WTC11 (cell line): ENCODE data around the gene PRDX2.
A peak's percentile ranks its signal among the peaks of the same experiment; 100 is the strongest.

Experiments used
- CREB1 ChIP-seq: sonication (generic); formaldehyde crosslinking; IDR thresholded peaks from 2 replicates; pipeline ENCODE4 v1.8.0; 2023; ENCODE audit warnings: mild to moderate bottlenecking, missing genetic modification reagents
- CREM ChIP-seq: sonication (generic); formaldehyde crosslinking; IDR thresholded peaks from 2 replicates; pipeline ENCODE4 v1.8.1; 2022; ENCODE audit warnings: mild to moderate bottlenecking, missing genetic modification reagents, moderate library complexity
- ESRRA ChIP-seq: sonication (generic); formaldehyde crosslinking; IDR thresholded peaks from 2 replicates; pipeline ENCODE4 v1.8.1; 2022; ENCODE audit warnings: mild to moderate bottlenecking, missing genetic modification reagents, borderline replicate concordance
- FOXP1 ChIP-seq: sonication (generic); formaldehyde crosslinking; IDR thresholded peaks from 2 replicates; pipeline ENCODE4 v1.8.0; 2022; ENCODE audit warnings: missing genetic modification reagents, mild to moderate bottlenecking, moderate library complexity, borderline replicate concordance
- GABPB1 ChIP-seq: sonication (generic); formaldehyde crosslinking; IDR thresholded peaks from 2 replicates; pipeline ENCODE4 v1.8.1; 2023; ENCODE audit warnings: mild to moderate bottlenecking, missing genetic modification reagents
- MXD4 ChIP-seq: fragments of 250-450 bp; sonication (Bioruptor Pico); IDR thresholded peaks from 2 replicates; pipeline ENCODE4 v1.8.0; 2021; ENCODE audit warnings: mild to moderate bottlenecking, moderate library complexity, borderline replicate concordance
- NFE2L1 ChIP-seq: sonication (generic); formaldehyde crosslinking; IDR thresholded peaks from 2 replicates; pipeline ENCODE4 v1.8.1; 2023; ENCODE audit warnings: missing genetic modification reagents
- NFYB ChIP-seq: sonication (generic); formaldehyde crosslinking; conservative IDR thresholded peaks from 2 replicates; pipeline ENCODE4 v1.8.0; 2022; ENCODE audit warnings: low read depth, missing genetic modification reagents
- NR3C1 ChIP-seq: sonication (generic); formaldehyde crosslinking; conservative IDR thresholded peaks from 2 replicates; pipeline ENCODE4 v1.8.1; 2023; ENCODE audit warnings: low read depth, mild to moderate bottlenecking, missing genetic modification reagents
- TF ChIP-seq, protein P1 (sequence below): sonication (generic); formaldehyde crosslinking; IDR thresholded peaks from 2 replicates; pipeline ENCODE4 v1.8.1; 2022; ENCODE audit warnings: mild to moderate bottlenecking, moderate library complexity, missing genetic modification reagents
- TF ChIP-seq, protein P2 (sequence below): fragments of 200-600 bp; IDR thresholded peaks from 2 replicates; pipeline ENCODE4 v1.8.0; 2022; ENCODE audit warnings: antibody characterized with exemption
- TF ChIP-seq, protein P3 (sequence below): fragments of 250-450 bp; sonication (Bioruptor Pico); IDR thresholded peaks from 2 replicates; pipeline ENCODE4 v1.9.0; 2021; ENCODE audit warnings: mild to moderate bottlenecking, borderline replicate concordance
- TF ChIP-seq, protein P4 (sequence below): sonication (generic); formaldehyde crosslinking; IDR thresholded peaks from 2 replicates; pipeline ENCODE4 v1.8.0; 2022; ENCODE audit warnings: mild to moderate bottlenecking, missing genetic modification reagents
- TF ChIP-seq, protein P5 (sequence below): sonication (generic); formaldehyde crosslinking; conservative IDR thresholded peaks from 2 replicates; pipeline ENCODE4 v1.8.1; 2023; ENCODE audit warnings: mild to moderate bottlenecking, low read depth, missing genetic modification reagents, moderate library complexity

DNA sequence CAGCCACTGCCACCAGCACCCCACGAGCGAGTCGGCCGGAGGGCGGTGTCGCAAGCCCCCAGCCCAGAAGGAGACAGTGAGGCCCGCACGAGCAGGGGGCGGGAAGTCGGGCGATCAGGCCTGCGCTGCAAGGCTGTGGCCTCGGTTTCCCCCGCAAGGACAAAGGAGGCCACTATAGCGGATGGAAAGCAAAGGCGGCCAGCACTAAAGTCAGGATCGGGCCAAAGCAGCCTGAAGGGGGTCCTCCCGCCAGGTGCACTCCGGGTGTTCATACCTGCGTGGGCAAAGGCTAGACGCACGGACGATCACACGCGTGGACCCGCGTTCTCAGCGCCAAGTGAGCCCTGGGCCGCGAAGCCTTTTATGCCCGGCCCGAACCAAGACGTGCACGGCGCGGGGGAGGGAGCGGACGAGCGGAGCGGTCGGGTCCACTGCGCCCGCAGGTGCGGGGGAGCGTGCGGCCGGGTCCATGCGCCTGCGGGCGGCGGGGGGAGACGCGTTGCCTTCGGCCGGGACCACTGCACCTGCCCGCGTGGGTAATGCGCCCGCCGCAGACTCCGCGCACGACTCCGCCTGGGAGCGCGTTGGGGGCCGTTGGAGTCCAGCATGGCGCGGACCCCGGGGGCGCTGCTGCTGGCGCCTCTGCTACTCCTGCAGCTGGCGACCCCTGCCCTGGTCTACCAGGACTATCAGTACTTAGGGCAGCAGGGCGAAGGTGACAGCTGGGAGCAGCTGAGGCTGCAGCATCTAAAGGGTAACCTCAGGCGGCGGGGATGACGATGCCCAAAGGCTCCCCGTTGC lies at the start of gene PRDX2, which contains the start of gene THSD8:
- TF ChIP-seq CREM (CRISPR knock-in tag) (0 out of 2 replicates have a peak, but pooled peaks have one; percentile 60), CREB1 (CRISPR knock-in tag) (no peak), ESRRA (CRISPR knock-in tag) (no peak), FOXP1 (peak; percentile 73), NFE2L1 (CRISPR knock-in tag) (no peak; the same call in 1 of the 2 replicates), MXD4 (CRISPR knock-in tag) (no peak), NFYB (CRISPR knock-in tag) (no peak), NR3C1 (CRISPR knock-in tag) (no peak), GABPB1 (CRISPR knock-in tag) (peak; percentile 21; the same call in 1 of the 2 replicates)
- TF ChIP-seq, protein P1, sequence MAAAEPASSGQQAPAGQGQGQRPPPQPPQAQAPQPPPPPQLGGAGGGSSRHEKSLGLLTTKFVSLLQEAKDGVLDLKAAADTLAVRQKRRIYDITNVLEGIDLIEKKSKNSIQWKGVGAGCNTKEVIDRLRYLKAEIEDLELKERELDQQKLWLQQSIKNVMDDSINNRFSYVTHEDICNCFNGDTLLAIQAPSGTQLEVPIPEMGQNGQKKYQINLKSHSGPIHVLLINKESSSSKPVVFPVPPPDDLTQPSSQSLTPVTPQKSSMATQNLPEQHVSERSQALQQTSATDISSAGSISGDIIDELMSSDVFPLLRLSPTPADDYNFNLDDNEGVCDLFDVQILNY, result 0 out of 2 replicates have a peak, but pooled peaks have one; percentile 72
- TF ChIP-seq, protein P2, sequence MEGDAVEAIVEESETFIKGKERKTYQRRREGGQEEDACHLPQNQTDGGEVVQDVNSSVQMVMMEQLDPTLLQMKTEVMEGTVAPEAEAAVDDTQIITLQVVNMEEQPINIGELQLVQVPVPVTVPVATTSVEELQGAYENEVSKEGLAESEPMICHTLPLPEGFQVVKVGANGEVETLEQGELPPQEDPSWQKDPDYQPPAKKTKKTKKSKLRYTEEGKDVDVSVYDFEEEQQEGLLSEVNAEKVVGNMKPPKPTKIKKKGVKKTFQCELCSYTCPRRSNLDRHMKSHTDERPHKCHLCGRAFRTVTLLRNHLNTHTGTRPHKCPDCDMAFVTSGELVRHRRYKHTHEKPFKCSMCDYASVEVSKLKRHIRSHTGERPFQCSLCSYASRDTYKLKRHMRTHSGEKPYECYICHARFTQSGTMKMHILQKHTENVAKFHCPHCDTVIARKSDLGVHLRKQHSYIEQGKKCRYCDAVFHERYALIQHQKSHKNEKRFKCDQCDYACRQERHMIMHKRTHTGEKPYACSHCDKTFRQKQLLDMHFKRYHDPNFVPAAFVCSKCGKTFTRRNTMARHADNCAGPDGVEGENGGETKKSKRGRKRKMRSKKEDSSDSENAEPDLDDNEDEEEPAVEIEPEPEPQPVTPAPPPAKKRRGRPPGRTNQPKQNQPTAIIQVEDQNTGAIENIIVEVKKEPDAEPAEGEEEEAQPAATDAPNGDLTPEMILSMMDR, result no peak
- TF ChIP-seq, protein P3, sequence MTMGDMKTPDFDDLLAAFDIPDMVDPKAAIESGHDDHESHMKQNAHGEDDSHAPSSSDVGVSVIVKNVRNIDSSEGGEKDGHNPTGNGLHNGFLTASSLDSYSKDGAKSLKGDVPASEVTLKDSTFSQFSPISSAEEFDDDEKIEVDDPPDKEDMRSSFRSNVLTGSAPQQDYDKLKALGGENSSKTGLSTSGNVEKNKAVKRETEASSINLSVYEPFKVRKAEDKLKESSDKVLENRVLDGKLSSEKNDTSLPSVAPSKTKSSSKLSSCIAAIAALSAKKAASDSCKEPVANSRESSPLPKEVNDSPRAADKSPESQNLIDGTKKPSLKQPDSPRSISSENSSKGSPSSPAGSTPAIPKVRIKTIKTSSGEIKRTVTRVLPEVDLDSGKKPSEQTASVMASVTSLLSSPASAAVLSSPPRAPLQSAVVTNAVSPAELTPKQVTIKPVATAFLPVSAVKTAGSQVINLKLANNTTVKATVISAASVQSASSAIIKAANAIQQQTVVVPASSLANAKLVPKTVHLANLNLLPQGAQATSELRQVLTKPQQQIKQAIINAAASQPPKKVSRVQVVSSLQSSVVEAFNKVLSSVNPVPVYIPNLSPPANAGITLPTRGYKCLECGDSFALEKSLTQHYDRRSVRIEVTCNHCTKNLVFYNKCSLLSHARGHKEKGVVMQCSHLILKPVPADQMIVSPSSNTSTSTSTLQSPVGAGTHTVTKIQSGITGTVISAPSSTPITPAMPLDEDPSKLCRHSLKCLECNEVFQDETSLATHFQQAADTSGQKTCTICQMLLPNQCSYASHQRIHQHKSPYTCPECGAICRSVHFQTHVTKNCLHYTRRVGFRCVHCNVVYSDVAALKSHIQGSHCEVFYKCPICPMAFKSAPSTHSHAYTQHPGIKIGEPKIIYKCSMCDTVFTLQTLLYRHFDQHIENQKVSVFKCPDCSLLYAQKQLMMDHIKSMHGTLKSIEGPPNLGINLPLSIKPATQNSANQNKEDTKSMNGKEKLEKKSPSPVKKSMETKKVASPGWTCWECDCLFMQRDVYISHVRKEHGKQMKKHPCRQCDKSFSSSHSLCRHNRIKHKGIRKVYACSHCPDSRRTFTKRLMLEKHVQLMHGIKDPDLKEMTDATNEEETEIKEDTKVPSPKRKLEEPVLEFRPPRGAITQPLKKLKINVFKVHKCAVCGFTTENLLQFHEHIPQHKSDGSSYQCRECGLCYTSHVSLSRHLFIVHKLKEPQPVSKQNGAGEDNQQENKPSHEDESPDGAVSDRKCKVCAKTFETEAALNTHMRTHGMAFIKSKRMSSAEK (CRISPR knock-in tag), result no peak
- TF ChIP-seq, protein P4, sequence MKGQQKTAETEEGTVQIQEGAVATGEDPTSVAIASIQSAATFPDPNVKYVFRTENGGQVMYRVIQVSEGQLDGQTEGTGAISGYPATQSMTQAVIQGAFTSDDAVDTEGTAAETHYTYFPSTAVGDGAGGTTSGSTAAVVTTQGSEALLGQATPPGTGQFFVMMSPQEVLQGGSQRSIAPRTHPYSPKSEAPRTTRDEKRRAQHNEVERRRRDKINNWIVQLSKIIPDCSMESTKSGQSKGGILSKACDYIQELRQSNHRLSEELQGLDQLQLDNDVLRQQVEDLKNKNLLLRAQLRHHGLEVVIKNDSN (CRISPR knock-in tag), result no peak; the same call in 1 of the 2 replicates
- TF ChIP-seq, protein P5, sequence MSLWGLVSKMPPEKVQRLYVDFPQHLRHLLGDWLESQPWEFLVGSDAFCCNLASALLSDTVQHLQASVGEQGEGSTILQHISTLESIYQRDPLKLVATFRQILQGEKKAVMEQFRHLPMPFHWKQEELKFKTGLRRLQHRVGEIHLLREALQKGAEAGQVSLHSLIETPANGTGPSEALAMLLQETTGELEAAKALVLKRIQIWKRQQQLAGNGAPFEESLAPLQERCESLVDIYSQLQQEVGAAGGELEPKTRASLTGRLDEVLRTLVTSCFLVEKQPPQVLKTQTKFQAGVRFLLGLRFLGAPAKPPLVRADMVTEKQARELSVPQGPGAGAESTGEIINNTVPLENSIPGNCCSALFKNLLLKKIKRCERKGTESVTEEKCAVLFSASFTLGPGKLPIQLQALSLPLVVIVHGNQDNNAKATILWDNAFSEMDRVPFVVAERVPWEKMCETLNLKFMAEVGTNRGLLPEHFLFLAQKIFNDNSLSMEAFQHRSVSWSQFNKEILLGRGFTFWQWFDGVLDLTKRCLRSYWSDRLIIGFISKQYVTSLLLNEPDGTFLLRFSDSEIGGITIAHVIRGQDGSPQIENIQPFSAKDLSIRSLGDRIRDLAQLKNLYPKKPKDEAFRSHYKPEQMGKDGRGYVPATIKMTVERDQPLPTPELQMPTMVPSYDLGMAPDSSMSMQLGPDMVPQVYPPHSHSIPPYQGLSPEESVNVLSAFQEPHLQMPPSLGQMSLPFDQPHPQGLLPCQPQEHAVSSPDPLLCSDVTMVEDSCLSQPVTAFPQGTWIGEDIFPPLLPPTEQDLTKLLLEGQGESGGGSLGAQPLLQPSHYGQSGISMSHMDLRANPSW (CRISPR knock-in tag), result no peak
